Stimulated activated CD8-positive, alpha-beta memory T cell treated with anti-CD3 and anti-CD28 coated beads, Interleukin-7, amount 100 ng/mL, for 1 hour (primary cell): ENCODE results near the gene OFD1.

ENCODE experiments used
- DNase-seq, 2 donors: peaks; one replicate each; pipeline ENCODE4 v3.0.0-alpha.2; 2020; ENCODE audit warnings: low read depth in 2 of 2

The OFD1 gene, protein sequence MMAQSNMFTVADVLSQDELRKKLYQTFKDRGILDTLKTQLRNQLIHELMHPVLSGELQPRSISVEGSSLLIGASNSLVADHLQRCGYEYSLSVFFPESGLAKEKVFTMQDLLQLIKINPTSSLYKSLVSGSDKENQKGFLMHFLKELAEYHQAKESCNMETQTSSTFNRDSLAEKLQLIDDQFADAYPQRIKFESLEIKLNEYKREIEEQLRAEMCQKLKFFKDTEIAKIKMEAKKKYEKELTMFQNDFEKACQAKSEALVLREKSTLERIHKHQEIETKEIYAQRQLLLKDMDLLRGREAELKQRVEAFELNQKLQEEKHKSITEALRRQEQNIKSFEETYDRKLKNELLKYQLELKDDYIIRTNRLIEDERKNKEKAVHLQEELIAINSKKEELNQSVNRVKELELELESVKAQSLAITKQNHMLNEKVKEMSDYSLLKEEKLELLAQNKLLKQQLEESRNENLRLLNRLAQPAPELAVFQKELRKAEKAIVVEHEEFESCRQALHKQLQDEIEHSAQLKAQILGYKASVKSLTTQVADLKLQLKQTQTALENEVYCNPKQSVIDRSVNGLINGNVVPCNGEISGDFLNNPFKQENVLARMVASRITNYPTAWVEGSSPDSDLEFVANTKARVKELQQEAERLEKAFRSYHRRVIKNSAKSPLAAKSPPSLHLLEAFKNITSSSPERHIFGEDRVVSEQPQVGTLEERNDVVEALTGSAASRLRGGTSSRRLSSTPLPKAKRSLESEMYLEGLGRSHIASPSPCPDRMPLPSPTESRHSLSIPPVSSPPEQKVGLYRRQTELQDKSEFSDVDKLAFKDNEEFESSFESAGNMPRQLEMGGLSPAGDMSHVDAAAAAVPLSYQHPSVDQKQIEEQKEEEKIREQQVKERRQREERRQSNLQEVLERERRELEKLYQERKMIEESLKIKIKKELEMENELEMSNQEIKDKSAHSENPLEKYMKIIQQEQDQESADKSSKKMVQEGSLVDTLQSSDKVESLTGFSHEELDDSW

DNA sequence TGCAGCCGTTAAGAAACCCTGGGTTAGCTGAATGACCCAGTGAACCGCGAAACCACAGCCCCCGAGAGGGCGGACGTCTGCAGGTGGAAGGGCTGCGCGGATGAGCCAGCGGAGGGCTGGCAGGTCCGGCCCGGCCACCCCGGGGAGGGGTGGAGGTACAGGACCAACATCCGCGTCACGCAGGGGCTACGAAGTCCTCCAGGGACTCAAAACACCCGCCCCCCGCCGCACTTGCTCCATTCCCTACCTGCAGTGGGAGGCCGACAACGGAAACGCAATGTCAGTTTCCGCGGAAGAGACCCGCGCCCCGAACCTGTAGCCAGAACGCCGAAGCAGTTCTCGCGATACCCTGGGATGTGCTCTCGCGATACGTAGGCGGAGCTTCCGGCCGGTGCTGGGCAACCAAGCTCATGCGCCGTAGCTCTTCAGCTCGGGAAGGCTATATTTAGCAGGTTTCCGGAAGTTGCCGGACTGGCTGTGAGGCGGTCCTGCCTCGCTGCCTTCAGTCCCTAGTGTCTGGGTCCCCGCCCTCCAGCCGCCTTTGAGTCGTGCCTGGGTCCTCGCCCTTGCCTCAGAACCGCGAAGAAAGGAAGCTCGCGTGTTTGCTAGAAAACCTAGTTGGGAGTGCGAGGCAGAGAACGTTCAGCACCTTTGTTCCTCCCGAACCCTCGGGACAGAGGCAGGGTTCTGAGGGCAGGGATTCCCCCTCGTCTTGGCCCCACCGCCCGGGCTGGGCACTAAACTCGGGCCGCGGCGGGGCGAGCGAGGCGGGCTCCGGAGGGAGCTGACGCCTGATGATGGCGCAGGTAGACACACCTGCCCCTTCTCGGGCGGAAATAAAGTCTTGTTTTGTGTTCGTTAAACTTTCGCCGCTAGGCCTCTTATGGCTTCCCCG lies at the start of gene OFD1, which contains the start of gene TRAPPC2:
Gene OFD1 (plus strand): TSS at position 471 of the 895 bp plus-strand sequence. CDS start 324 bp downstream, at position 795.
Gene TRAPPC2 (minus strand): TSS at position 343 of the 895 bp plus-strand sequence. CDS start 14,657 bp downstream, outside the sequence.
- DNase-seq = peak; percentile 75 to 87

DNA sequence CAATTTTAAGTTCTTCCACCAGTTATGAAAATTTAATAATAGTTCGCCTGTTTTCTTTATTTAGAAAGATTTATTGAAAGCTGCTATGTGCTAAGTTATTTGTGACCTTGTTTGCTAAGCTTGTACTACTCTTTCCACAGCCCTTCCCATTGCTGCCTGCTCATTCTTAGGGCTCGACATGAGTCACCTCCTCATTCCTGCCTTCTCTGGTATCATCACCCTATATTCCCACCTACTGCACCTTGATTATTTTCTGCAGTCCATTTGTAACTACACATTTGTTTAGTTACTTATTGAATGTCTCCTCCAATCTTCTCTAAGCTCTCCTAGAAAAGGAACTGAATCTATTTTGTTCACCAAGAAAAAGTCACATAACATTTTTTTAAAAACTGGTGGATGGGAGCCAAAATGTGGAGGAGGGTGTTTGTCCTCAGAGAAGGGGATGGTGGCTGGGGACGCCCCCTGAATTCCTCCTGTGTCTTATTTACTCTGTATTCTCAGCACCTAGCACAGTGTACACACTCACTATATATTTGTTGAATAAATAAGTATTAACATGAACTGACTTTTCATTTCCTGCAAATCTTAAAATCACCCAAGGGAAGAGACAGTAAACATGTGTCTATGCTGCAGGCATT lies 49.3 kb upstream of the OFD1 start:
- no peak for DNase-seq

DNA sequence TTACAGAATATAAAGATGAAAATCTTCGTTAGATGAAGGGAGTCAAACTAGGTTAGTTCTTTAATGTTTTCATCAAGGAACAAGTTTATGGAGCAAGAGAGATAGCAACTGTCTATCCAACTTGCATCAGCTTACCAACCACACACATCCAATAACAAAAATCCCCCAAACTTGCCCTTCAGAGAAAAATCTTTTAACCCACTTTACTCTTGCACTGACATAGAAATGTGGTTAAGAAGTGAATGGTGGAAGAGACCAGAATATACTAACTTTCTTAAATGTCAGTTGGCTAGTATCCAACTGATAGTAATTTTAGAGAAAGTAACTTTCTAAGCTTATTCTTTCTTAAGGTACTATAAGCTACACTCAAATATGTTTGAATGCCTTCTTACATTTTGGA lies 47.3 kb upstream of the OFD1 start:
- no peak for DNase-seq

DNA sequence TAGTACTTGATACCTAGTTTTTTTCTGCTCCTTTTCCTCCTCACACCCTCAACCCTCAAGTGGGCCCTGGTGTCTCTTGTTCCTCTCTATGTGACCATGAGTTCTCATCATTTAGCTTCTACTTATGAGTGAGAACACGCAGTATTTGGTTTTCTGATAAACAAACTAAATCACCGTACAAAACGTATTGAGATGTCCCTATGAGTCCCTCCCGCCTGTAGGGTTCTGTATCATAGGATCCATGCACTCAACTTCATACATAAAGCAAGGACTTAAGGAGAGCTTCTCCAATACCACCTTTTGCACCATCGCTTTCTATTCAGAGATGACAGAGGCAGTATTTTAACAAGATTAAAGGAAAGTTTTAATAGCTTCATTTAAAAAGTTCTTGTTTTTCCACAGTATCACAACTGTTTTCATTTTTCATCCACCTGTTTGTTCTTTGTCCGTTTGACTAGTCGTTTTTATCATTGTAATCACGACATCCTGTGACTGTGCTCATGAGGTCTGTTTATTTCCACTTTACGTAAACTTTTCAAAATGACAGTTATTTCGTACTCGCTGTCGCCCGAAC lies 46.1 kb upstream of the OFD1 start:
- DNase-seq = no peak

DNA sequence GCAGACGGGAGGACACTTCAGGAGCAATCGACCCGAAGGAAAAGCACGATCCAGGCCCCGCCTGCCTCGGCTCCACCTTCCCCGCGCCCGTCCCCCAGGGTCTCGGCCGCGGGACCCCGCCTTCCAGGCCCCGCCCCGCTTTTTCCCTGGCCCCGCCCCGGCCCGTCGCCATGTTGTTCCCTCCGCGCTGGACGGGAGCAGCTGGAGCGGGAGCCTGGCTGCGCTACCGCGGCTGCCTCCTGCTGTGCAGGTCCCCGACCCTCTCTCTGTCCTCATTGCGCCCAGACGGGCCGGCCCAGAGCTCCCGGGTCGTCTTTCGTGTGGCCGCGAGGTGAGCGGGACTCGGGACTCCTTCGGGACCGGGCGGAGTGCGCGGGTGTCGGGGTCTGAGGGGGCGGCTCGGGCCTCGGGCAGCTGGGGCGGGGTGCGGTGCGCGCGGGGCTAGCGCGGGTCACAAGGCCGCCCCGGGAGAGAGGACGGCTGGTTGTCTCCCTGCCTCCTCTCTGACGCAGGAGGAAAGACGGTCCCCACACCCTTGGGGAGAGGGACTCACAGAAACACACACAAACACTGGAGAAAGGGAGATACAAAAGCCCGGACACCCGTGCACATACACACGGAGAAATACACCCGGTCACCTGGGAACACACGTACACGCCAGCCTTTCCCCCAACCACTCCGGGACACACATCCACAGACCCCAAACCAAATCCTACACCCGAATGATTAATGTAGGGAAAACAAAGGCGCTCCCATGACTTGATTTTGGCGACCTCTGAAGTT lies 45.4 kb upstream of the OFD1 start, which contains the start of gene RAB9A:
Gene RAB9A (plus strand): TSS at position 171 of the 783 bp plus-strand sequence. CDS start 19,619 bp downstream, outside the sequence.
- peak; percentile 63 to 69 for DNase-seq

GRCh38 chrX:13689741-13690211 lies 44.8 kb upstream of the OFD1 start:
- no peak for DNase-seq

GRCh38 chrX:13690836-13691235 lies 43.7 kb upstream of the OFD1 start:
- DNase-seq = no peak

DNA sequence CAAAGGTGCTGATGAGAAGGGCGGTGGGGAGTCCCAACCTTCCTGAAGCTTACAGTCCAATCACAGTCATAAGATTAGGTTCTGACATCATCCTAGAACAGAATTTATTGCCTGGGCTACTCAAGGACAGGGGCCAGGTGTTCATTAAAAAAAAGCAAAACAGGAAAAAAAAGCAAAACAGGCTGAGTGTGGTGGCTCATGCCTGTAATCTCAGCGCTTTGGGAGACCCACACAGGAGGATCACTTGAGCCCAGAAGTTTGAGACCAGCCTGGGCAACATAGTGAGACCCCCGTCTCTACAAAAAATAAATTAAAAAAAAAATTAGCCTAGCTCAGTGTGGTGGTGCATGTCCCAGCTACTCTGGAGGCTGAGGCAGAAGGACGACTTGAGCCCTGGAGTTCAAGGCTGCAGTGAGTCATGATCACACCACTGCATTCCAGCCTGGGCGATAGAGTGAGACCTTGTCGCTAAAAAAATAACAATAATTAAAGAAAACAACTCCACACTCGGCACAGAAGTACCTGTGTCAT lies 42.6 kb upstream of the OFD1 start:
- DNase-seq = no peak

- no peak for DNase-seq
Measured at GRCh38 chrX:13692771-13693231, 41.7 kb upstream of the OFD1 start.

- no peak for DNase-seq
Measured at GRCh38 chrX:13693341-13693961, 41.1 kb upstream of the OFD1 start.

GRCh38 chrX:13694359-13694758 lies 40.2 kb upstream of the OFD1 start:
- no peak for DNase-seq

- no peak for DNase-seq
Measured at GRCh38 chrX:13694983-13695382, 39.6 kb upstream of the OFD1 start.

GRCh38 chrX:13695601-13696115 lies 38.9 kb upstream of the OFD1 start:
- no peak for DNase-seq

DNA sequence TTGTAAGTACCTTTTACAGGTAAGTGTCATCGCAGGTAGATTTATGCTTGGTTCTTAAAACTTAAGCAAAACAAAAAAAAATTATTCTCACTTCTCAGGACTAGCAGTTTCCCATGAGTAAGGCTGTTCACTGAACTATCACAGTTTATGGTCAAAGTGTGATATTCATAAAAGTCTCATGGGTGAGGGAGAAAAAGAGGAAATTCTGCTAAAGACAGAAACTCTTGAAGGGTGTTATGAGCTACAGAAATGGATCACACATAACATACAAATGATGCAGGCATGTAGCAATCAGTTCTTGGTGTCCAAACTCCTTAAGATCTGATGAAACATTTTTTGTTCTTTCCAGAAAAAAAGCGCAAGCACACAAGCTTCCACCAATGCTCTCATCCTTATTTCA lies 37.1 kb upstream of the OFD1 start:
- DNase-seq = no peak

GRCh38 chrX:13697976-13698375 lies 36.6 kb upstream of the OFD1 start:
- DNase-seq = no peak

- no peak for DNase-seq
Measured at GRCh38 chrX:13698432-13698831, 36.1 kb upstream of the OFD1 start.

DNA sequence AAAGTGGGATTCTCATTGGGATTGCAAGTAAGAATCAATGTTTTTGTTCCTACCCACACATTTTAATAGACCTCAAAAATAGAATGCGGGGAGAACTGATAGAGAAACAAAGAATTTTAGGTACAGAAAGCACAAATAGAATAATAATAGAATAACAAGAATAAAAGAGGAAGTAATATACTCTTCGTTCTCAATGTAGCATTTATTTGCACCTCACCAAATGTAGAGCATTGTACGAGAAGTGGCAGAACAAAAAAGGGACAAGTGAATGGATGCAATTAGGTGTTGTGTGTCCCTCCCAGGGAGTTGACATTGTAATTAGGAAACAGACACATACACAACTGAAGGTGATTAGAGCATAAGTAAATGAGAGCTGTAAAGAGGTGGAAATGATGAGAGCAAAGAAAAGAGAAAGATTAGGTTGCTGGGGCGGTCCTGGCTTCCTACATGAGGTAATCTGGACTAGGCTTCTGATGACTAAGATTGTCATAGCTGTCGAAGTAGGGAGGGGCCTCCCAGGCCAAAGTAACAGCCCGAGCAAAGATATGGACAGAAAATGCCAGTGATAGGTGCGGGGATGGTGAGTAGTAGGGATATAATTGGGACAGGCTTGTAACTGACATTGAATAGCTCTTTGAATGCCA lies 35.2 kb upstream of the OFD1 start:
- no peak for DNase-seq

DNA sequence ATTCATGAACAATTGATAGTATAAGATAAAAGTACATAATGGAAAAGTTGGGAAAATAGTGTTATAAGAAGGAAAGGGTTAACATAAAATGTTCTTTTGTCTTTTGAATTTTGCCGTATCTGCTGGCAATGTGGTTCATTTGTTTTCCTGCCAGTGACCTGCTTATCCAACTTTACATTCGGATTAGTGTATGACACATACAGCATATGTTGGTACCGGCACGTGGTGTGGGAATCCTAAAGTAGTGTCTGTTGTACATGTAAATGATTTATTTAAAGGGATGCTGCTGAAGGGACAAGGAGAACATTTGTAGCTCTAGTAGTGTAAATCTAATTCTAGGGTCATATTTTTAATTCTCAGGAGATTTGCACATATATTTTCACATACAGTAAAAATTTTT lies 34.2 kb upstream of the OFD1 start:
- DNase-seq = no peak
